Measurements from ENCODE around the gene FBXW4. TPM values are rescaled to one million over a fixed set of nuclear protein-coding genes. Genes with fewer than 3 reads are reported as not detected.

FBXW4 gene
- total RNA-seq, 1 donor from 2014 or later = 15.3 TPM

- no peak for DNase-seq (ENCODE audit: extremely low read depth, low read depth, low spot score)
Observed at GRCh38 chr10:101569622-101570427, 125.1 kb downstream of the FBXW4 start.

- DNase-seq (ENCODE audit: extremely low read depth, low read depth, low spot score) = no peak
Observed at GRCh38 chr10:101569323-101569621, 125.7 kb downstream of the FBXW4 start.

- no peak for DNase-seq (ENCODE audit: extremely low read depth, low read depth, low spot score)
Observed at GRCh38 chr10:101568054-101568745, 126.8 kb downstream of the FBXW4 start.

DNA sequence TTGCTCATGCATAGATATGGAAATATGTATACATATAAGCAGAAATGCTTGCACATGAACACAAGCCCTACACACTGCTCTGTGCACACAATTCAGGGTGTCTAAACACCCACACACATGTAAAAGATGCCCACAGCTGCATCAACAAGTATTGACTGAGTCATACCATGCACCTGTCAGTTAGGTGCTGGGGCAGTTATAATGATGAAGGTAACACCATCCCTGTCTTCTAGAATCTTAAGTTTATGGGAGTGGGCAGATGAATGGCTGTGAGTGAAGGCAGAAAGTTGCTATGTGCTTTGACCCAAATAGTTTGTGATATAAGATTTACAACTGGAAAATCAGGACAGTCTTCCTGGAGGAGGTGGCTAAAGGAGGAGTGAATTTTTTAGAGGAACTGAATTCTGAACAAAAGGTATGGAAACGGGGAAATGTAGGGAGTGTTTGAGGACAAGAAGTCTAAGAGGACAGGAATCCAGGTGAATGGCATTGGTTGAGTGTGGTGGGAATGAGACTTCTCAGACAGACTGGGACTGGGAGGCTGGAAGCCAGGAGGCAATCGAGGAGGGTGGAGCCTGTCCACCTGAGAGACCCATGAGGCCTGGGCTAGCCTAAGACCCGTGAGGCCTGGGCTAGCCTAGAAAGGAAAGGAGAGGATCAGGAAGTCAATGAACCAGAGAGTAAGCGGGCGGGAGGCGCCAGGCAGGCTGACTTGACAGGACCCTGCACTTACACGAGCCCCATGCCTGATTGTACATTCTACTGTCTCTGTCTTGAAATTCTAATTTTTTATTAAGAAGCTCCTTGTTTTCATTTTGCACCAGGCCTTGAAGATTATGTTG, 127.6 kb downstream of the FBXW4 start:
- DNase-seq (ENCODE audit: extremely low read depth, low read depth, low spot score) = no peak

DNA sequence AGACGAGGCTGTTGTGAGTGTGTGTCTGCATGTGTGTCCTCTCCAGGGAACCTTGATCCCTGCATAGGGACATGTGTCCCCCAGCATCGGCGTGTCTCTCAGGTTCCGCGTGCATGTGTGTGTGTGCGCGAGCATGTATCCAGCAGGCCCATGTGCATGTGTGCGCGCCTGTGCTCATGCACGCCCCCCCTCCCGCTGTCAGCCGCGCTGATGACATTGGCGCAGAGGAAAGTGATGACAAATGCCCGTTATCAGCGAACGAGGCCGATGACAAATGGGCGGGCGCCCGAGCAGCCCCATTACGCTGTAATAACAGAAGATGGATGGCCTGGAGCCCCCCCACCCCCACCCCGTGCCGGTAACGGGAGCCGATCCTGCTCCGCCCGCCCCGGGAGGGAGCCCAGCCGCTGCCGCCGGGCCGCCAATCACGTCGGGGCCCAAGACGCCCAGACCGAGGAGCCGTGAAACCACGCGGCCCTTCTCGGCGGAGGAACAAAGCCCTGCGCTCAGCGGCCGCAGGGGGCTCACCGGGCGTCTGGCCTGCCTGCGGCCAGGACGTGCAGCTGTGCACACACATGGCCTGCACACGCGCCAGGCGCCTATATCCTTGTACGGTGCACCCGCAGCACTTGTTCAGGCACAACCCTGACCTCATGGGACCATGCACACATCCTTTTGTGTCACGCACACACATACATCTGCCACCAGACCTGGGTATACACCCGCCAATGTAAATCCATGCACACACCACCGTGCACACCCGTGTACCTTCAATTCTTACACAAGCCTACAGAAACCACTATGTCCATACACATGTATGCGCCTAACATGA, 128.4 kb downstream of the FBXW4 start:
- no peak for DNase-seq (ENCODE audit: extremely low read depth, low read depth, low spot score)

DNA sequence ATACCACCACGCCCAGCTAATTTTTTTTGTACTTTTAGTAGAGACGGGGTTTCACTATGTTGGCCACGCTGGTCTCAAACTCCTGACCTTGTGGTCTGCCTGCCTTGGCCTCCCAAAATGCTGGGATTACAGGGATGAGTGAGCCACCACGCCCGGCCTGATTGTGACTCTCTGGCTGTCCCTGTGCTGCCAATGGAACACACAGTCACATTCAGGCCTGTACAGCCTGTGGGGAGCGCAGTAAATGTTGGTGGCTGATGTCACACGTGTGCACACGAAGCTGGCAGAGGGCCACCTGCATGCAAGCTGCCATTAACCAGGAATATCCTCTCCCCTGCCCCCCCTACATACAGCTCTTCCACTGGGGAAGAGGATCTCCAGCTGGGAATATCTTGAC, 129.0 kb downstream of the FBXW4 start:
- no peak for DNase-seq (ENCODE audit: extremely low read depth, low read depth, low spot score)

DNA sequence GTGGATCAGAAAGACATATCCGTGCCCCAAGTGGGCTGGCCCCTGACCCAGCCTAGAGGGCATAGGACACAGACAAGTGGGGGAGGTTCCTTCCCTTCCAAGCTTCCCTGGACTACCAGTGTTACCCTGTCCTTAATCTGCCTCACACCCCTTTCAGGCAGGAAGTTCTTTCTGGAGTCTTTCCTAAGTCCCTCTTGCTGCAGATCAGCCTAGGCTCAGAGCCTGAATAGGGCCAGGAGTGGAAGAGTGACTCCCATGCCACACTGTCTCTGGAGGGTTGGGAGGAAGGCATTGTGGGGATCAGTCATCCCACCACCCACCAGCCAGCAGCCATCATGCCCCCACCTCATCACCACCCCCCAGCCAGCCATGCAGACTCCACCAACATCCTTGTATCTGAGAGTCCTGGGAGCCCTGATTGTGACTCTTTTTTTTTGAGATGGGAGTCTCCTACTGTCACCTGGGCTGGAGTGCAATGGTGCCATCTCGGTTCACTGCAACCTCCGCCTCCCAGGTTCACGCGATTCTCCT, 129.5 kb downstream of the FBXW4 start:
- DNase-seq (ENCODE audit: extremely low read depth, low read depth, low spot score) = no peak

DNA sequence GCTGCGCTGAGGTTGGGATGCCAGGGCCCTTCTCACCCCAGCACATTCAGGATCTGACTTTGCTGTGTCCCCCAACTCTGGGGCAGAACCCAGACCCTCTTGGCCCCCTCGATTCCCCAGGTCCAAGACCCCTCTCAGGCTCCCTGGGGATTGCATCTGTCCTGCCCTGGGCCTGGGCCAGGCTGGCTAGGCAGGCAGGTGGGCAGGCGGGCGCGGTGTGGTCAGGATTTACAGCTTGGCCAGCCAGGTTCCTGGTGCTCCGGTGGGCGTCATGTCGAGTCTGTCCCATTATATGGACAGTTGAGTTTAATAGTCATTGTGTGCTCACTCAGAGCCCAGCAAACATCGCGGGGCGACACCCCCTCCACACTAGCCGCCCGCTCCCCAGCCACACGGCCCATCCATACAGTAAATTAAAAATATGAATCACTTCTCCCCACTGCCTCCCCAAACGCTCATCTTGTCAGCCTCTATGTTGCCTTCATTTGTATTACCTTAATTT, 130.4 kb downstream of the FBXW4 start:
- DNase-seq (ENCODE audit: extremely low read depth, low read depth, low spot score) = no peak

DNA sequence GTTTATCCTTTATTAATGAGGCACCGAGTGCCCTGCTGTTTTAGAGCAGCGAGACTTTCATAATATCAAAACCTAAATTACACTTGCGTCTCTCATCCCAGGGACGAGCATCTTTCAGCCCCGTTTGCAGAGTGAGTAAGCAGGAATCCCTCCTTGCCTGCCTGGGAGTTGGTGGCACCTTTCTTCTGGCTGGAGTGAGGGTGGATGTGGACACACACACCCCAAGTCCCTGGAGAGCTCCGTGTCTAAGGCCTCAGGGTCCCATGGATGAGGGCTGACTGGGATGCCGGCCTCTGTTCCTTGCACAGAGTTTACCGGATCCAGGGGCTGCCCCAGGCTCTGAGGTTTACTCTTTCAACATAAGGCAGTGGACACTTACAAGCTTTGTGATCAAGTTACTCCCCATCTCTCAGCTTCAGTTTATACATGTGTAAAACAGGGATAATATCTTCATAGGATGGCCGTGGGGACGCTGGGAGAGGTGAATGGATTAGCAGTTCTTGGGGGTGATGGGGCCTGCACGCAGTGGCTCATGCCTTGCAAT, 131.4 kb downstream of the FBXW4 start:
- DNase-seq (ENCODE audit: extremely low read depth, low read depth, low spot score) = no peak

- no peak for DNase-seq (ENCODE audit: extremely low read depth, low read depth, low spot score)
Observed at GRCh38 chr10:101563007-101563406, 132.0 kb downstream of the FBXW4 start.

DNA sequence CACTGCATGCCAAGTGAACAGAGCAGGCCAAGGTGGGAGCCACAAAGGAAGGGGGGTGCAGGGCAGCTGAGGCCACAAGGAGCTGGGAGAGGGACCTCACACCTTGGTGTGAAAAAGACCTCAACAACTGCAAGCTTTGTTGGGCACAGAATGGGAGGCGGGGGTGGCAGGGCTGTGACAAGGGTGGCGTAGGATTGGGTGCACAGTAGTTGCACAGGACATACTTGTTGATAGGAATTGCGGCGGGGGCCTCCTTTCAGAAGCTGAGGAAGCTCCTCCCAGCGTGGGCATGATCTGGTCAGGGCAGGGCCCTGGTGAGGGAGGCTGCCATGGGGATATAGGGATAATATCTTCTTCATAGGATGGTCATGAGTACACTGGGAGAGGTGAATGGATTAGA, 132.7 kb downstream of the FBXW4 start:
- no peak for DNase-seq (ENCODE audit: extremely low read depth, low read depth, low spot score)

GRCh38 chr10:101561068-101561915, 133.7 kb downstream of the FBXW4 start:
- no peak for DNase-seq (ENCODE audit: extremely low read depth, low read depth, low spot score)

Other genes starting within 250 kb of the FBXW4 start
- gene POLL, start 106.9 kb downstream of the FBXW4 start, total RNA-seq = 20.6 and 24.7 TPM in 2 replicates
- gene DPCD, start 106.8 kb downstream of the FBXW4 start, total RNA-seq = 29.0 and 54.0 TPM in 2 replicates
- gene FGF8, start 80.9 kb upstream of the FBXW4 start, total RNA-seq = not detected in 2 replicates
- gene NPM3, start 88.3 kb upstream of the FBXW4 start, total RNA-seq = 69.9 and 72.0 TPM in 2 replicates
- gene OGA, start 123.3 kb upstream of the FBXW4 start, total RNA-seq = 65.1 and 102 TPM in 2 replicates
- 0.18 and 0.48 TPM in 2 replicates for gene KCNIP2, start 148.6 kb upstream of the FBXW4 start, total RNA-seq

Measured in glomerular endothelial cell (primary cell).